HepG2 (cell line): ENCODE data around the gene ANKUB1. TPM values are rescaled to one million over a fixed set of nuclear protein-coding genes. Genes with fewer than 3 reads are reported as not detected.

Experiments used
- ELK4 ChIP-seq: sonication (generic); formaldehyde crosslinking; IDR thresholded peaks from 2 replicates; pipeline ENCODE4 v1.9.0; 2021; ENCODE audit warnings: missing genetic modification reagents, borderline replicate concordance
- HOMEZ ChIP-seq: IDR thresholded peaks from 2 replicates; pipeline ENCODE4 v1.6.1; 2016; ENCODE audit warnings: low read depth
- KLF16 ChIP-seq, 2 experiments: sonication (generic) in 1 of 2; formaldehyde crosslinking in 1 of 2; IDR thresholded peaks; 2 replicates each; pipeline versions ENCODE4 v1.6.1 to v1.8.0; 2016 to 2023; ENCODE audit warnings: missing genetic modification reagents in 2 of 2, missing compliant biosample characterization in 1 of 2
- KMT2A ChIP-seq: sonication (generic); formaldehyde crosslinking; IDR thresholded peaks from 2 replicates; pipeline ENCODE4 v1.4.0; 2020; ENCODE audit warnings: missing genetic modification reagents
- MAFK ChIP-seq, 2 experiments: IDR thresholded peaks in 1 of 2; conservative IDR thresholded peaks in 1 of 2; 2 replicates each; pipeline ENCODE4 v1.6.1; 2011; ENCODE audit warnings: improper control_type of control experiment in 2 of 2, low read length in 2 of 2
- PHB2 ChIP-seq: fragments of 450-650 bp; IDR thresholded peaks from 2 replicates; pipeline ENCODE4 v1.6.1; 2018; ENCODE audit not compliant: partially characterized antibody
- RBM22 ChIP-seq: fragments of 200-400 bp; formaldehyde crosslinking; optimal IDR thresholded peaks from 2 replicates; pipeline ENCODE3; 2017; ENCODE audit warnings: mild to moderate bottlenecking, low read length, moderate library complexity
- SIX4 ChIP-seq: sonication (generic); formaldehyde crosslinking; IDR thresholded peaks from 2 replicates; pipeline ENCODE4 v1.4.0; 2020; ENCODE audit warnings: missing genetic modification reagents
- SMAD9 ChIP-seq: sonication (generic); formaldehyde crosslinking; IDR thresholded peaks from 2 replicates; pipeline ENCODE4 v1.5.1; 2020; ENCODE audit warnings: mild to moderate bottlenecking, missing genetic modification reagents
- SNRNP70 ChIP-seq: fragments of 200-400 bp; formaldehyde crosslinking; IDR thresholded peaks from 2 replicates; pipeline ENCODE4 v1.6.1; 2017; ENCODE audit warnings: mild to moderate bottlenecking, low read depth, low read length, moderate library complexity
- SOX5 ChIP-seq: IDR thresholded peaks from 2 replicates; pipeline ENCODE4 v1.6.1; 2016; ENCODE audit warnings: borderline replicate concordance
- TRIM24 ChIP-seq: sonication (generic); formaldehyde crosslinking; IDR thresholded peaks from 2 replicates; pipeline ENCODE4 v1.8.0; 2022; ENCODE audit warnings: mild to moderate bottlenecking, missing genetic modification reagents
- XBP1 ChIP-seq: sonication (generic); formaldehyde crosslinking; IDR thresholded peaks from 2 replicates; pipeline ENCODE4 v1.5.0; 2020; ENCODE audit warnings: missing genetic modification reagents
- ZBTB46 ChIP-seq: sonication (generic); formaldehyde crosslinking; IDR thresholded peaks from 2 replicates; pipeline ENCODE4 v1.4.0; 2020; ENCODE audit warnings: mild to moderate bottlenecking, missing genetic modification reagents, borderline replicate concordance
- ZFP82 ChIP-seq: sonication (generic); formaldehyde crosslinking; IDR thresholded peaks from 2 replicates; pipeline ENCODE4 v1.5.1; 2020; ENCODE audit warnings: mild to moderate bottlenecking, missing genetic modification reagents, borderline replicate concordance
- ZNF235 ChIP-seq: sonication (generic); formaldehyde crosslinking; IDR thresholded peaks from 2 replicates; pipeline ENCODE4 v1.8.1; 2023; ENCODE audit warnings: mild to moderate bottlenecking, missing genetic modification reagents, borderline replicate concordance
- ZNF251 ChIP-seq: sonication (generic); formaldehyde crosslinking; IDR thresholded peaks from 2 replicates; pipeline ENCODE4 v1.9.0; 2021; ENCODE audit warnings: mild to moderate bottlenecking, missing genetic modification reagents
- ZNF367 ChIP-seq: sonication (generic); formaldehyde crosslinking; IDR thresholded peaks from 2 replicates; pipeline ENCODE4 v1.4.0; 2020; ENCODE audit warnings: missing genetic modification reagents, borderline replicate concordance
- ZNF550 ChIP-seq: sonication (generic); formaldehyde crosslinking; IDR thresholded peaks from 2 replicates; pipeline ENCODE4 v1.4.0; 2020; ENCODE audit warnings: mild to moderate bottlenecking, missing genetic modification reagents, borderline replicate concordance
- ZNF589 ChIP-seq: sonication (generic); formaldehyde crosslinking; conservative IDR thresholded peaks from 2 replicates; pipeline ENCODE4 v1.8.0; 2022; ENCODE audit warnings: mild to moderate bottlenecking, moderate library complexity, missing genetic modification reagents
- ZNF598 ChIP-seq: sonication (generic); formaldehyde crosslinking; IDR thresholded peaks from 2 replicates; pipeline ENCODE4 v1.5.1; 2020; ENCODE audit warnings: mild to moderate bottlenecking, missing genetic modification reagents, borderline replicate concordance
- ZNF7 ChIP-seq: IDR thresholded peaks from 2 replicates; pipeline ENCODE4 v1.6.1; 2016; ENCODE audit warnings: missing biosample characterization, missing genetic modification reagents
- ZNF790 ChIP-seq: sonication (generic); formaldehyde crosslinking; IDR thresholded peaks from 2 replicates; pipeline ENCODE4 v1.8.0; 2022; ENCODE audit warnings: missing genetic modification reagents, mild to moderate bottlenecking, borderline replicate concordance
- polyA plus RNA-seq, 8 experiments: library from polyadenylated mRNA; depleted of rRNA in 3 of 8; stranded (reverse) in 7 of 8; unstranded in 1 of 8; fragments of >200 nt; fragmentation: Illumina TruSeq in 4 of 8; extraction: Trizol in 4 of 8; gene quantifications; 2 replicates each; pipeline versions ENCODE4 v1.2.1 to v1.2.3, GENCODE V29; 2011 to 2016; ENCODE audit warnings: low read depth in 4 of 8, missing spikeins in 1 of 8, mixed read lengths in 1 of 8; ENCODE audit not compliant: insufficient read depth in 1 of 8
- total RNA-seq, 5 experiments: library from RNA; depleted of rRNA; stranded (reverse); fragments of >200 nt; fragmentation: Illumina TruSeq; extraction: Trizol; gene quantifications; 2 replicates each; pipeline ENCODE4 v1.2.3, GENCODE V29; 2016; ENCODE audit warnings: low read depth in 1 of 5
- TF ChIP-seq, protein P1 (sequence below): sonication (generic); formaldehyde crosslinking; conservative IDR thresholded peaks from 2 replicates; pipeline ENCODE4 v1.5.0; 2020; ENCODE audit warnings: missing genetic modification reagents

Gene ANKUB1
- total and polyA plus RNA-seq, 2 of the 13 experiments (the other 11 are each of a cell fraction or from before 2014, with no cell fraction given), result not detected

- TF ChIP-seq ELK4 (no peak), RBM22 (no peak), ZNF550 (CRISPR knock-in tag) (no peak), ZNF235 (CRISPR knock-in tag) (no peak), HOMEZ (CRISPR knock-in tag) (no peak), MAFK (conservative IDR thresholded peaks at IDR 0.05 in 1 of 2, IDR thresholded peaks at IDR 0.05 in 1 of 2; ENCODE audit: low read length in 2 of 2) (no peak), KMT2A (CRISPR knock-in tag) (no peak; the same call in 1 of the 2 replicates), ZNF251 (CRISPR knock-in tag) (no peak), KLF16 (CRISPR knock-in tag; IDR thresholded peaks at IDR 0.05) (no peak), SMAD9 (CRISPR knock-in tag) (no peak), ZFP82 (CRISPR knock-in tag) (no peak), PHB2 (no peak), ZNF367 (CRISPR knock-in tag) (no peak), XBP1 (CRISPR knock-in tag) (no peak), SIX4 (CRISPR knock-in tag) (no peak; the same call in 1 of the 2 replicates), SNRNP70 (no peak), ZNF7 (CRISPR knock-in tag) (no peak), ZBTB46 (CRISPR knock-in tag) (no peak), SOX5 (CRISPR knock-in tag) (no peak), TRIM24 (CRISPR knock-in tag) (no peak), ZNF589 (no peak), ZNF790 (CRISPR knock-in tag) (no peak; the same call in 1 of the 2 replicates), ZNF598 (0 out of 2 replicates have a peak, but pooled peaks have one; percentile 52)
- TF ChIP-seq, protein P1, sequence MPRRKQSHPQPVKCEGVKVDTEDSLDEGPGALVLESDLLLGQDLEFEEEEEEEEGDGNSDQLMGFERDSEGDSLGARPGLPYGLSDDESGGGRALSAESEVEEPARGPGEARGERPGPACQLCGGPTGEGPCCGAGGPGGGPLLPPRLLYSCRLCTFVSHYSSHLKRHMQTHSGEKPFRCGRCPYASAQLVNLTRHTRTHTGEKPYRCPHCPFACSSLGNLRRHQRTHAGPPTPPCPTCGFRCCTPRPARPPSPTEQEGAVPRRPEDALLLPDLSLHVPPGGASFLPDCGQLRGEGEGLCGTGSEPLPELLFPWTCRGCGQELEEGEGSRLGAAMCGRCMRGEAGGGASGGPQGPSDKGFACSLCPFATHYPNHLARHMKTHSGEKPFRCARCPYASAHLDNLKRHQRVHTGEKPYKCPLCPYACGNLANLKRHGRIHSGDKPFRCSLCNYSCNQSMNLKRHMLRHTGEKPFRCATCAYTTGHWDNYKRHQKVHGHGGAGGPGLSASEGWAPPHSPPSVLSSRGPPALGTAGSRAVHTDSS (CRISPR knock-in tag), result no peak
Observed at GRCh38 chr3:149813367-149814281, 21.3 kb upstream of the ANKUB1 start (continued).
